Activated T-cell treated with anti-CD3 and anti-CD28 coated beads for 24 hours (primary cell): ENCODE results near the gene CA6.
A peak's percentile ranks its signal among the peaks of the same experiment; 100 is the strongest.
"Not testable (repeated sequence)": the region's sequence is repeated elsewhere in the genome, so short reads cannot be mapped to it uniquely, and the experiment has no call there.

ENCODE experiments used
- DNase-seq: peaks from one replicate; pipeline ENCODE4 v3.0.0-alpha.2; 2020; ENCODE audit warnings: low read depth

The CA6 gene

DNA sequence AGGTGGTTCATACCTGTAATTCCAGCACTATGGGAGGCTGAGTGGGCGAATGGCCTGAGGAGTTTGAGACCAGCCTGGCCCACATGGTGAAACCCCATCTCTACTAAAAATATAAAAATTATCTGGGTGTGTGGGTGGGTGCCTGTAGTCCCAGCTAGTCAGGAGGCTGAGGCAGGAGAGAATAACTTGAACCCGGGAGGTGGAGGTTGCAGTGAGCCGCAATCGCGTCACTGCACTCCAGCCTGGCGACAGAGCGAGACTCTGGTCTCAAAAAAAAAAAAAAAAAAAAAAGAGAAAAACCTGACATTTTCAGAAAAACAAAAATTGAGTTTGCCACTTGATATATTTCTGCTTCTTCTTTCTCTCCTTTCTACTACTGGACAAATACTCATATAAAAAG is 24.3 kb downstream of the CA6 start:
- DNase-seq = no peak

- DNase-seq = no peak
Measured at GRCh38 chr1:8970870-8971337, 25.2 kb downstream of the CA6 start.

DNA sequence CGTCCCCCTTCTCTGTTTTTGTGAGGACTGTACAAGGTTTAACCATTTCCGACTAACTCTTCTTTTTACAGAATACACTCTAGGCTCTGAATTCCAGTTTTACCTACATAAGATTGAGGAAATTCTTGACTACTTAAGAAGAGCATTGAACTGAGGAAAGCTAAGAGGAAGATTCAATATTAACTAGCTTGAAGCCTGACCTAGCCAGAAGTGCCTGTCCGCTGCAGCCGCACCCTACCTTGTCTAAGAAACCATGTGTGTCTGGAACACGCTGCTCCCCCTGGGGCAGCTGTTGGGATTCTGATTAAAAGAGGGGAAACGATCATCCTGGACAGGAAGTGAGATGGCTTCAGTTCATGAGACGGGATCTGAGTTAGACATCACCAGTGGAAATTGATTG is 28.9 kb downstream of the CA6 start:
- DNase-seq = no peak

DNA sequence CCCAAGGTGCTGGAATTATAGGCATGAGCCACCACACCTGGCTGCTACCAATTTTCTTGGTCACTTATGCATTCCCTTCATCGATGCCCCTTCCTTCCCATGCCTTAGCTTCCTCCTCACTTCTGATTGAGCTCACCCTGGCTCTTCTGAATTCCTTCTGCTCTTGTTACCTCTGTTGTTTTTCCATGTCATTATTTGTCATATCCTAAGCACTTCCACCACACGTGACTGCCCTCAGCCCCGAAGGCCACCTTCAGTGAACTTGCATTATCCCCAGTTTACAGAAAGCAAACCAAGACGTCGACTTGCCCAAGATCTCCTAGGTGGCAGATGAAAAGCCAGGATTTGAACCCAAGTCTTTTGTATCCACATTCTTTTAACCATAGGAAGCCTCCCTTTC is 30.7 kb downstream of the CA6 start:
- DNase-seq = no peak

DNA sequence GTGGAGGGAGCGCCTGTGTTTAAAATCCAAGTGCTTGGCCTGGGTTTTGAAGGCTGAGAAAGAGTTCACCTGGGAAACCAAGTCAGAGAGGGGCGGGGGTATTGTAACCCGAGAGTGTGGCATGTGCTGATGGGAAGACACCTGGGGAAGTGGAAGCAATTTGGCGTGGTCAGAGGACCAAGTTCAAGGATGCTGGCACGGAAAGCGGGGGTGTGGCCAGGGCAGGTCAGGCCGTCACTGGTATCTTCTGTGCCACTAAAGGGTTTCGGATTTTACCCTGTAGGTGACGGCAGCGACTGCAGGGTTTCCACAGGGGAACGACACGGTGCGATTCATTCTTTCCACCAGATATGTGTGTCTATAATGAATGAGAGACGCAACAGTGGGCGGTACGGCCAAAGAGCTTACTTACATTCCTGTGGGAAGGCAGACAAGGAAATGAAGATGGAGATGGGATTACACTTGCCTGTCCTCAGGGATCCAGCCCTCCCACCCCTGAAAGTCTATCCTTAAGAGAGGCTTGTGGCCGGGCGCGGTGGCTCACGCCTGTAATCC is 31.3 kb downstream of the CA6 start:
- no peak for DNase-seq

DNA sequence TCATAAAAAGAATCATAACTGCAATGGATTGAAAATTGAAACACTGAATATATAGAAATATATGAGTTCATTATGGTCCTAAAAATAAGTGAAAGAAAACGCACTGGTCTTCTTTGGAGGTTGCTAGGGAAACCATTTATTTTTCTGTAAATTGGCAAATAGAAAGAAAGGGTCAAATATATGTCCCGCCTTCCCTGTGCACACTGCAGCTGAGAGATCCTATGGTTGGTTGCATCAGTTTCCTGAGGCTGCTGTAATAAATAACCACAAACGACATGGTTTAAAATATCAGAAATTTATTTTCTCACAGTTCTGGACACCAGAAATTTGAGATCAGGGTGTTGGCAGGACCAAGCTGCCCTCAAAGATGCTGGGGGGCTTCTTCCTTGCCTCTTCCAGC is 35.0 kb downstream of the CA6 start:
- DNase-seq = no peak

- DNase-seq = no peak
Measured at GRCh38 chr1:8981169-8981568, 35.5 kb downstream of the CA6 start.

DNA sequence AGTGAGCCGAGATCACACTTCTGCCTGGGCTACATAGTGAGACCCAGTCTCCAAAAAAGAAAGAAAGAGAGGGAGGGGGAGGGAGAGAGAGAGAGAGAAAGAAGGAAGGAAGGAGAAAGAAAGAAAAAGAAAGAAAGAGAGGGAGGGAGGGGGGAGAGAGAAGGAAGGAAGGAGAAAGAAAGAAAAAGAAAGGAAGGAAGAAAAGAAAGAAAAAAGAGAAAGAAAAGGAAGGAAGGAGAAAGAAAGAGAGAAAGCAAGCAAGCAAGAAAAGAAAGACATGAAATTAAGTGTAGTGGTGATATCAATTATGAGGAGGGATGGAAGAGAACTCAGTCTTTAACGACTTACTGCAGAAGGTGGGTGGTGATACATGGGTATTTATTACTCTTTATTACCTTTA is 38.5 kb downstream of the CA6 start:
- DNase-seq = no peak

DNA sequence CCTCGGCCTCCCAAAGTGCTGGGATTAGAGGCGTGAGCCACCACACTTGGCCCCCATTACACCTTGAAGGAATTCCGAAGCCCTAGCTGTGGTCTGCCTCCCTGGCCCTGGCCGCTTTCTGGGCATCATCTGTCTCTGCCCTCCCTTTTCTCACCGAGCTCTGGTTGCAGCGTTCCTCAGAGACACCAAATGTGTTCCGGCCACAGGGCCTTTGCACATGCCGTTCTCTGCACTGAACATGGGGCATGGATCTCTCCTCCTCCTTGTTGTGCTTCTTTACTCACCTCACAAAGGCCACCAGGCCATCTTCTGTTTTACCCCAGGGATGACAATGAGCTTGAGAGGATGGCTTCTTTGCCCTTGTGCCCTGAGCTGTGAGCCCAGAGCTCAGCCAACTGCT is 39.3 kb downstream of the CA6 start:
- DNase-seq = no peak

- DNase-seq = no peak
Measured at GRCh38 chr1:8985915-8986813, 40.5 kb downstream of the CA6 start.

- DNase-seq = no peak
Measured at GRCh38 chr1:8986814-8987190, 41.1 kb downstream of the CA6 start.

- peak; percentile 51 for DNase-seq
Measured at GRCh38 chr1:8987881-8988617, 42.4 kb downstream of the CA6 start.

- DNase-seq = no peak
Measured at GRCh38 chr1:8988618-8988967, 42.9 kb downstream of the CA6 start.

DNA sequence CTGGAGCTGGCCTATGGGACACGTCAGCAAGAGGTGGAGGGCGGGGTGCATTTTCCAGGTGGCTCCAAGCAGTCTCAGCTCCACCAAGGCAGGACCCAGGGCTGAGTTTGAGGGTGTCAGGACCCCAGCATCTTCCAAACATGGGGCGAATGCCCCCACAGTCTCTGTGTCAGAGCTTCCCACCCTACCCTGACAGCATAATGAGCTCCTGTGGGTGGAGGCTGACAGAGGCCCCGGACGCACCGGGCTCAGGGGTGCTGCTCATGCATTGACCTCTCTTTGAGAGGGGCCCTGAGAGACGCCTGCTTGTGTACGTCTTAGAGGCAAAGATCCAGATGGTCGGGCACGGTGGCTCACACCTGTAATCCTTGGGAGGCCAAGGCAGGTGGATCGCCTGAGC is 43.4 kb downstream of the CA6 start:
- no peak for DNase-seq

- DNase-seq = no peak
Measured at GRCh38 chr1:8989821-8990220, 44.2 kb downstream of the CA6 start.

- DNase-seq = no peak
Measured at GRCh38 chr1:8992936-8993687, 47.4 kb downstream of the CA6 start.

GRCh38 chr1:8993962-8994675 is 48.5 kb downstream of the CA6 start:
- DNase-seq = not testable (repeated sequence)

GRCh38 chr1:9001534-9002214 is 56.0 kb downstream of the CA6 start:
- not testable (repeated sequence) for DNase-seq

DNA sequence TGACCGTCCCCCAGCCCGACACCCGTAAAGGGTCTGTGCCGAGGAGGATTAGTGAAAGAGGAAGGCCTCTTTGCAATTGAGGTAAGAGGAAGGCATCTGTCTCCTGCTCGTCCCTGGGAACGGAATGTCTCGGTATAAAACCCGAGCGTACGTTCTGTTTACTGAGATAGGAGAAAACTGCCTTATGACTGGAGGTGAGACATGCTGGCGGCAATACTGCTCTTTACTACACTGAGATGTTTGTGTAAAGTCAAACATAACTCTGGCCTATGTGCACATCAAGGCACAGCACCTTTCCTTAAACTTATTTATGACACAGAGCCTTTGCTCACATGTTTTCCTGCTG is 56.5 kb downstream of the CA6 start:
- DNase-seq = not testable (repeated sequence)

DNA sequence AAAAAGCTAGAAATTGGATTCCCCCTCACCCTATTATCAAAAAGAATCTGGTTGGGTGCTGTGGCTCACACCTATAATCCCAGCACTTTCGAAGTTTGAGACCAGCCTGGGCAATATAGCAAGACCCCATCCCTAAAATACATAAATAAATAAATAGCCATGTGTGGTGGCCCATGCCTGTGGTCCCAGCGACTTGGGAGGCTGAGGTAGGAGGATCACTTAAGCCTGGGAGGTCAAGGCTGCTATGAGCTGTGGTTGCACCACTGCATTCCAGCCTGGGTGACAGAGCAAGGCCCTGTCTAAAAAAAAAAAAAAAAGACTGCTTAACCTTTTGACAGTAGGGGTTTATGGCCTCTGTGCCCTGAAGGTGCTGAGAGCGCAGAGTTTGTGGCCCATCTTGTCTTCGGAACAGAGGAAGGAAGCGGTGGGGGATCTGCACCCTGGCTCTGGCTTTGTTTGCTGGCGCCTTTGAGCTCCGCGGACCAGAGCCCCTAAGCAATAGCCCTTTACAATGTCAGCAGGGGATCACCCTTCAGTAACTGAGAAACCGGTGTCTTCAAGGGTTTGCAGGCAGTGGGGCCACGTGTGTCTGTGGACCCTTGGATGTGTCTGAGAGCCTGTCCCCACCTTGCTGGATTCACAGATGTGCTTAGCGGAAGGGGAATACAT is 58.5 kb downstream of the CA6 start:
- DNase-seq = no peak
